ENCODE data around the gene PDE11A. TPM values are rescaled to one million over a fixed set of nuclear protein-coding genes. Genes with fewer than 3 reads are reported as not detected.

The PDE11A gene
- total and polyA plus RNA-seq, 4 donors: 1.0 to 5.9 (median 1.7) TPM

GRCh38 chr2:177588671-177589070, 483.9 kb downstream of the PDE11A start:
- H3K4me1 ChIP-seq (ENCODE audit: control insufficient read depth in 4 of 4, insufficient read depth in 4 of 4, low read length in 3 of 4): peaks cover 0 to 18% (median 8%) of the 10 kb centered on the region in 4 donors
- TF ChIP-seq TAF1 (conservative IDR thresholded peaks at IDR 0.05) (no peak), EGR1 (IDR thresholded peaks at IDR 0.05; ENCODE audit: low read depth in 2 of 2) (no peak), RAD21 (IDR thresholded peaks at IDR 0.05) (no peak), FOXA2 (IDR thresholded peaks at IDR 0.05) (no peak), CTCF (IDR thresholded peaks at IDR 0.05; ENCODE audit: low read depth, low read length, missing input control) (no peak), SP1 (IDR thresholded peaks at IDR 0.05) (no peak), ATF3 (IDR thresholded peaks at IDR 0.05) (no peak), YY1 (IDR thresholded peaks at IDR 0.05) (no peak), NR2F2 (IDR thresholded peaks at IDR 0.05) (no peak), RXRA (IDR thresholded peaks at IDR 0.05) (no peak), FOXA1 (IDR thresholded peaks at IDR 0.05) (no peak), HNF4A (conservative IDR thresholded peaks at IDR 0.05) (no peak), MAX (IDR thresholded peaks at IDR 0.05) (no peak), JUND (IDR thresholded peaks at IDR 0.05) (no peak), REST (IDR thresholded peaks at IDR 0.05) (no peak), HNF4G (IDR thresholded peaks at IDR 0.05) (no peak), ZBTB33 (IDR thresholded peaks at IDR 0.05) (no peak), GABPA (IDR thresholded peaks at IDR 0.05 in 1 of 2, conservative IDR thresholded peaks at IDR 0.05 in 1 of 2) (no peak)

More at GRCh38 chr2:177588671-177589070, 483.9 kb downstream of the PDE11A start:
- Histone ChIP-seq H3K9ac (ENCODE audit: low read depth in 1 of 2, low read length in 2 of 2) (no peak overlapping the region), H3K9me3 (ENCODE audit: control insufficient read depth in 4 of 4, low read length in 3 of 4) (no peaks in the 10 kb centered on the region), H3K27me3 (ENCODE audit: control insufficient read depth in 4 of 4, insufficient read depth in 4 of 4, low read length in 3 of 4) (no peaks in the 10 kb centered on the region), H3K4me3 (ENCODE audit: low read depth in 1 of 3, low read length in 3 of 3) (no peak overlapping the region), H3K27ac (ENCODE audit: low read depth in 1 of 2, low read length in 2 of 2) (no peak overlapping the region), H3K36me3 (ENCODE audit: control insufficient read depth in 4 of 4, insufficient read depth in 3 of 4, low read depth in 1 of 4, low read length in 3 of 4) (no peaks in the 10 kb centered on the region)
- no peak for DNase-seq (ENCODE audit: low spot score)
- WGBS: 87% methylated on average over 3 of the region's 3 CpGs
